H9 (cell line): ENCODE results near the gene KCNH1. TPM values are rescaled to one million over a fixed set of nuclear protein-coding genes. Genes with fewer than 3 reads are reported as not detected.

Source experiments
- DNase-seq: peaks from one replicate; pipeline ENCODE4 v3.0.0-alpha.2; 2017
- H2AFZ ChIP-seq: one replicate; pipeline ENCODE4 v1.6.1; 2013; ENCODE audit warnings: mild to moderate bottlenecking, low read length, control low read depth, moderate library complexity
- H2AK5ac ChIP-seq: 2 replicates; pipeline ENCODE4 v1.6.1; 2013; ENCODE audit warnings: low read length, control low read depth, mixed read lengths; ENCODE audit not compliant: insufficient read length
- H2BK120ac ChIP-seq: one replicate; pipeline ENCODE4 v1.6.1; 2013; ENCODE audit warnings: low read depth, mild to moderate bottlenecking, low read length, control low read depth, inconsistent platforms; ENCODE audit not compliant: poor library complexity, severe bottlenecking
- H2BK12ac ChIP-seq: 2 replicates; pipeline ENCODE4 v1.6.1; 2013; ENCODE audit warnings: low read length, control low read depth, mixed read lengths, low read depth; ENCODE audit not compliant: insufficient read length
- H2BK15ac ChIP-seq: 2 replicates; pipeline ENCODE4 v1.6.1; 2013; ENCODE audit warnings: low read depth, low read length, control low read depth
- H2BK20ac ChIP-seq: one replicate; pipeline ENCODE4 v1.6.1; 2013; ENCODE audit warnings: low read depth, mild to moderate bottlenecking, low read length, control low read depth, inconsistent platforms; ENCODE audit not compliant: poor library complexity, severe bottlenecking
- H2BK5ac ChIP-seq: 2 replicates; pipeline ENCODE4 v1.6.1; 2013; ENCODE audit warnings: low read length, control low read depth, mixed read lengths; ENCODE audit not compliant: insufficient read length
- H3K14ac ChIP-seq: 2 replicates; pipeline ENCODE4 v1.6.1; 2013; ENCODE audit warnings: low read length, control low read depth; ENCODE audit not compliant: insufficient read depth
- H3K18ac ChIP-seq: 2 replicates; pipeline ENCODE4 v1.6.1; 2013; ENCODE audit warnings: low read depth, mild to moderate bottlenecking, mixed read lengths, low read length, control low read depth; ENCODE audit not compliant: insufficient read length
- H3K23ac ChIP-seq: 2 replicates; pipeline ENCODE4 v1.6.1; 2013; ENCODE audit warnings: low read length, control low read depth, mixed read lengths, low read depth; ENCODE audit not compliant: insufficient read length
- H3K23me2 ChIP-seq: 2 replicates; pipeline ENCODE4 v1.6.1; 2013; ENCODE audit warnings: low read depth, mild to moderate bottlenecking, mixed read lengths, low read length, control low read depth; ENCODE audit not compliant: insufficient read length, poor library complexity, severe bottlenecking
- H3K27ac ChIP-seq: 2 replicates; pipeline ENCODE4 v1.5.1; 2013; ENCODE audit warnings: low read length, control low read depth, mixed read lengths, low read depth; ENCODE audit not compliant: insufficient read length
- H3K27me3 ChIP-seq: 2 replicates; pipeline ENCODE4 v1.6.1; 2013; ENCODE audit warnings: low read length, control low read depth, inconsistent platforms; ENCODE audit not compliant: insufficient read depth
- H3K4ac ChIP-seq: 2 replicates; pipeline ENCODE4 v1.6.1; 2013; ENCODE audit warnings: low read depth, mild to moderate bottlenecking, control low read depth, inconsistent platforms, low read length, moderate library complexity
- H3K4me1 ChIP-seq: 2 replicates; pipeline ENCODE4 v1.6.1; 2013; ENCODE audit warnings: low read length, control low read depth, inconsistent platforms; ENCODE audit not compliant: insufficient read depth
- H3K4me2 ChIP-seq: 2 replicates; pipeline ENCODE4 v1.6.1; 2013; ENCODE audit warnings: low read length, control low read depth, mixed read lengths; ENCODE audit not compliant: insufficient read length, insufficient read depth
- H3K56ac ChIP-seq: 2 replicates; pipeline ENCODE4 v1.6.1; 2013; ENCODE audit warnings: low read depth, mild to moderate bottlenecking, mixed read lengths, low read length, control low read depth; ENCODE audit not compliant: insufficient read length
- H3K79me1 ChIP-seq: 2 replicates; pipeline ENCODE4 v1.6.1; 2013; ENCODE audit warnings: low read depth, mild to moderate bottlenecking, moderate library complexity, low read length, control low read depth, inconsistent platforms; ENCODE audit not compliant: insufficient read depth, poor library complexity, severe bottlenecking
- H3K79me2 ChIP-seq: 2 replicates; pipeline ENCODE4 v1.6.1; 2013; ENCODE audit warnings: low read length, control low read depth, inconsistent platforms; ENCODE audit not compliant: insufficient read depth
- H3K9ac ChIP-seq: 2 replicates; pipeline ENCODE4 v1.6.1; 2013; ENCODE audit warnings: low read length, control low read depth, mixed read lengths; ENCODE audit not compliant: insufficient read length; ENCODE audit errors: extremely low read depth
- H3K9me3 ChIP-seq: one replicate; pipeline ENCODE4 v1.6.1; 2013; ENCODE audit warnings: low read depth, low read length, inconsistent platforms; ENCODE audit not compliant: control insufficient read depth
- H3T11ph ChIP-seq: one replicate; pipeline ENCODE4 v1.6.1; 2013; ENCODE audit warnings: mild to moderate bottlenecking, low read length, control low read depth, inconsistent platforms
- H4K20me1 ChIP-seq: one replicate; pipeline ENCODE4 v1.6.1; 2013; ENCODE audit not compliant: control insufficient read depth, insufficient read length, insufficient read depth
- H4K5ac ChIP-seq: 2 replicates; pipeline ENCODE4 v1.6.1; 2013; ENCODE audit warnings: low read depth, mild to moderate bottlenecking, mixed read lengths, low read length, control low read depth; ENCODE audit not compliant: insufficient read length
- H4K8ac ChIP-seq: replicated peaks from 2 replicates; pipeline ENCODE4 v1.6.1; 2013; ENCODE audit warnings: low read length, control low read depth, mixed read lengths, low read depth; ENCODE audit not compliant: insufficient read length
- H4K91ac ChIP-seq: 2 replicates; pipeline ENCODE4 v1.6.1; 2013; ENCODE audit warnings: low read depth, mild to moderate bottlenecking, moderate library complexity, mixed read lengths, low read length, control low read depth; ENCODE audit not compliant: insufficient read length
- H3K27ac Mint-ChIP-seq, 3 experiments: 2 replicates in 2 of 3; 3 replicates in 1 of 3; pipeline ENCODE4 v1.8.0; 2020 to 2021; ENCODE audit warnings: mixed read lengths in 3 of 3, mild to moderate bottlenecking in 1 of 3, moderate library complexity in 1 of 3
- H3K27me3 Mint-ChIP-seq: 2 replicates; pipeline ENCODE4 v1.8.0; 2021; ENCODE audit warnings: low read depth, mild to moderate bottlenecking, moderate library complexity, mixed read lengths
- H3K36me3 Mint-ChIP-seq, 3 experiments: 2 replicates in 2 of 3; 3 replicates in 1 of 3; pipeline ENCODE4 v1.8.0; 2020 to 2021; ENCODE audit warnings: low read depth in 3 of 3, mixed read lengths in 3 of 3; ENCODE audit not compliant: insufficient read depth in 1 of 3
- H3K4me1 Mint-ChIP-seq, 2 experiments: 2 replicates each; pipeline ENCODE4 v1.8.0; 2020; ENCODE audit warnings: mixed read lengths in 2 of 2
- H3K4me3 Mint-ChIP-seq, 2 experiments: 2 replicates in 1 of 2; 3 replicates in 1 of 2; pipeline ENCODE4 v1.8.0; 2020 to 2021; ENCODE audit warnings: mild to moderate bottlenecking in 2 of 2, mixed read lengths in 2 of 2, moderate library complexity in 1 of 2
- H3K9me3 Mint-ChIP-seq, 2 experiments: 2 replicates in 1 of 2; 3 replicates in 1 of 2; pipeline ENCODE4 v1.8.0; 2020; ENCODE audit warnings: mild to moderate bottlenecking in 2 of 2, mixed read lengths in 2 of 2, moderate library complexity in 1 of 2
- WGBS: extraction: QIAGEN DNeasy Blood & Tissue Kit; methylation state at CpG from one replicate; pipeline ENCODE4 v1.1.7; 2013; ENCODE audit warnings: missing lambda C conversion rate, low lambda C conversion rate, mixed read lengths; ENCODE audit not compliant: insufficient read length; ENCODE audit errors: extremely low coverage; 5-methylcytosine and 5-hydroxymethylcytosine counted together
- total RNA-seq: library from RNA; stranded (reverse); gene quantifications from 2 replicates; pipeline ENCODE4 v1.2.1, GENCODE V29; 2021
- TF ChIP-seq, protein P1 (sequence below): fragments of 200-600 bp; sonication (generic); conservative IDR thresholded peaks from 3 replicates; pipeline ENCODE4 v1.8.0; 2021; ENCODE audit warnings: antibody characterized with exemption, mild to moderate bottlenecking

Gene KCNH1
- total RNA-seq, 1 experiment from 2014 or later, result 0.11 TPM

DNA sequence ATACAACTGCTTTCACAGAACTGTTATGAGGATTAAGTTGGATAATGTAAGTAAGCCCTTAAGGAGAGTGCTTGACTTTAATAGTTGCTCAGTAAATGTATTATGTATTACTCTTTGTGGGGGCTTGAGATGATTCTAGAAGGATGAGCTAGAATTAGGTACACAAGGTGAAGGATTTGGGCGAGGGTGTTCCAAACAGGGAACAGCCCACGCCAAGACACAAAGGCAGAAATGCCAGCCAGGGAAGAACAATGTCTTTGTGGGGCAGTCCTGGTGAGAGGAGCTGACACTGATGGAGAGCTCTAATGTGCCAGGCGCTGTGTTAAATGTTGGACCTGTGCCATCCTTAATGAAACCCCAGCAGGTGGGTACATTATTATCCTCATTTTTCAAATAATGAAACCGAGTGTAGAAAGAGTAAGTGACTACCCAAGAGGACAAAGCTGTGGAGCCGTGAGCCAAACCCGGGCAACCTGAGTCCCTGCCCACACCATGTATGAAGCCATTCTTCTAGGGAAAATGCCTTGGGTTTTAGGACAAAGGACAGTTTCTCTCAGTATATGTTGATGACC, 442.8 kb downstream of the KCNH1 start:
- Histone ChIP-seq H3K4me1 (no peaks in the 10 kb centered on the region), H2AK5ac (no peak overlapping the region), H3K27ac (no peak overlapping the region), H3K4ac (no peak overlapping the region), H4K91ac (no peak overlapping the region), H3K23ac (no peak overlapping the region), H3K23me2 (no peaks in the 10 kb centered on the region), H2BK12ac (no peak overlapping the region), H2BK15ac (no peak overlapping the region), H4K20me1 (no peaks in the 10 kb centered on the region), H3K4me2 (no peak overlapping the region), H3K27me3 (no peaks in the 10 kb centered on the region), H3K14ac (no peak overlapping the region), H3K79me1 (no peaks in the 10 kb centered on the region), H3K9me3 (no peaks in the 10 kb centered on the region), H3K9ac (no peak overlapping the region), H3K18ac (no peak overlapping the region), H4K5ac (no peak overlapping the region), H3K56ac (no peak overlapping the region), H4K8ac (no peak overlapping the region), H2BK120ac (no peak overlapping the region), H2BK20ac (no peak overlapping the region), H2BK5ac (no peak overlapping the region), H3T11ph (no peak overlapping the region), H3K79me2 (no peaks in the 10 kb centered on the region), H2AFZ (no peak overlapping the region)
- H3K27ac Mint-ChIP-seq, result no peak overlapping the region
- WGBS, result no CpG with 5 or more reads among the region's 6 CpGs
- no peak overlapping the region for H3K4me3 Mint-ChIP-seq
- H3K36me3 Mint-ChIP-seq, result no peaks in the 10 kb centered on the region
- TF ChIP-seq, protein P1, sequence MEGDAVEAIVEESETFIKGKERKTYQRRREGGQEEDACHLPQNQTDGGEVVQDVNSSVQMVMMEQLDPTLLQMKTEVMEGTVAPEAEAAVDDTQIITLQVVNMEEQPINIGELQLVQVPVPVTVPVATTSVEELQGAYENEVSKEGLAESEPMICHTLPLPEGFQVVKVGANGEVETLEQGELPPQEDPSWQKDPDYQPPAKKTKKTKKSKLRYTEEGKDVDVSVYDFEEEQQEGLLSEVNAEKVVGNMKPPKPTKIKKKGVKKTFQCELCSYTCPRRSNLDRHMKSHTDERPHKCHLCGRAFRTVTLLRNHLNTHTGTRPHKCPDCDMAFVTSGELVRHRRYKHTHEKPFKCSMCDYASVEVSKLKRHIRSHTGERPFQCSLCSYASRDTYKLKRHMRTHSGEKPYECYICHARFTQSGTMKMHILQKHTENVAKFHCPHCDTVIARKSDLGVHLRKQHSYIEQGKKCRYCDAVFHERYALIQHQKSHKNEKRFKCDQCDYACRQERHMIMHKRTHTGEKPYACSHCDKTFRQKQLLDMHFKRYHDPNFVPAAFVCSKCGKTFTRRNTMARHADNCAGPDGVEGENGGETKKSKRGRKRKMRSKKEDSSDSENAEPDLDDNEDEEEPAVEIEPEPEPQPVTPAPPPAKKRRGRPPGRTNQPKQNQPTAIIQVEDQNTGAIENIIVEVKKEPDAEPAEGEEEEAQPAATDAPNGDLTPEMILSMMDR, result no peak
- no peaks in the 10 kb centered on the region for H3K9me3 Mint-ChIP-seq
- no peak for DNase-seq
- H3K4me1 Mint-ChIP-seq, result no peaks in the 10 kb centered on the region
- H3K27me3 Mint-ChIP-seq, result no peaks in the 10 kb centered on the region
